OCI-LY3 (cell line): ENCODE data around the gene OR9G4.

ENCODE experiments used
- EZH2phosphoT487 ChIP-seq: fragments of 200-600 bp; shearing (Covaris generic); IDR thresholded peaks from 2 replicates; pipeline ENCODE4 v1.6.1; 2018; ENCODE audit warnings: antibody characterized with exemption, mixed run types, low read depth
- TF ChIP-seq, protein P1 (sequence below): fragments of 200-600, 300-600 bp; sonication (generic); IDR thresholded peaks from 2 replicates; pipeline ENCODE4 v1.5.1; 2014; ENCODE audit warnings: antibody characterized with exemption, low read length, low read depth

DNA sequence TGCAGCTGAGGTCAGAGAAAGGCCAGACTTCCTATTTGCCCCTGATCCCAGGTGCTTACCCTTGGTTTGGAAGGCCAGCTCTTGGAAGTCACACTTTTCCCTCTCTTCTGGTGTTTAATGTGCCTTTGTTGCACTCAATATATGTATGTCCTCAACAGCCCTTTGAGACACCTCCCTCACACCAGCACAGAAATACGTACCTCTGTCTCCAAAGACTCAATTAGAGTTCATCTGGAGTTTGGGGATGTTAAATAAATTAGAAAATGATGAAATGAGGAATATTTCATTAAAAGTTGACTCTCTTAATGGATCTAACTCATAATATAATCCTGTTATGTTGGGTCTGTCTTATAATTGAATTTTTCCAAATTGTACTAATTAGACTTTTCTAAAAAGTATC lies at the start of gene OR9G4:
- TF ChIP-seq, protein P1, sequence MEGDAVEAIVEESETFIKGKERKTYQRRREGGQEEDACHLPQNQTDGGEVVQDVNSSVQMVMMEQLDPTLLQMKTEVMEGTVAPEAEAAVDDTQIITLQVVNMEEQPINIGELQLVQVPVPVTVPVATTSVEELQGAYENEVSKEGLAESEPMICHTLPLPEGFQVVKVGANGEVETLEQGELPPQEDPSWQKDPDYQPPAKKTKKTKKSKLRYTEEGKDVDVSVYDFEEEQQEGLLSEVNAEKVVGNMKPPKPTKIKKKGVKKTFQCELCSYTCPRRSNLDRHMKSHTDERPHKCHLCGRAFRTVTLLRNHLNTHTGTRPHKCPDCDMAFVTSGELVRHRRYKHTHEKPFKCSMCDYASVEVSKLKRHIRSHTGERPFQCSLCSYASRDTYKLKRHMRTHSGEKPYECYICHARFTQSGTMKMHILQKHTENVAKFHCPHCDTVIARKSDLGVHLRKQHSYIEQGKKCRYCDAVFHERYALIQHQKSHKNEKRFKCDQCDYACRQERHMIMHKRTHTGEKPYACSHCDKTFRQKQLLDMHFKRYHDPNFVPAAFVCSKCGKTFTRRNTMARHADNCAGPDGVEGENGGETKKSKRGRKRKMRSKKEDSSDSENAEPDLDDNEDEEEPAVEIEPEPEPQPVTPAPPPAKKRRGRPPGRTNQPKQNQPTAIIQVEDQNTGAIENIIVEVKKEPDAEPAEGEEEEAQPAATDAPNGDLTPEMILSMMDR = no peak
- TF ChIP-seq EZH2phosphoT487 = no peak
